ENCODE data around the gene CCL18.
"Not testable (repeated sequence)": the region's sequence is repeated elsewhere in the genome, so short reads cannot be mapped to it uniquely, and the experiment has no call there.

CCL18 gene

DNA sequence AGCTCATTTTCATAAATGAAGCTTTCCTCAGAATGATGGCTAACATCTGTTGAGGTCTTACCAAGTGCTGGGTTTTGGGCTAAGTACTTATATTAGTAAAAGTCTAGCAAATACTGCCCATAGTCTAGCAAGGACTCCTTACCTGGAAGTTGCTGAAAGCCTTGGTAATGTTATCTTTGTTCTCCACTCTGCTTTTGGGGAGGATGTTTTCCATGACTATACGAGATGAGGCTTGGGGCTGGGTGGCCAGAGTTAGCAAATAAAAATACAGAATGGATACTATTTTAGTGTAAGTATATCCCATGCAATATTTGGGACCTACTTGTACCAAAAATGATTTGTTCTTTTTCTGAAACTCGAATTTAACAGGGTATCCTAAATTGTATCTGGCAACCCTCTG, 7.7 kb downstream of the CCL18 start:
- no peaks in the 10 kb centered on the region for H3K36me3 ChIP-seq (ENCODE audit: control insufficient read depth, low read length)
- no peaks in the 10 kb centered on the region for H3K4me1 ChIP-seq (ENCODE audit: control insufficient read depth, low read length)
- H3K9me2 ChIP-seq (replicated peaks; ENCODE audit: control insufficient read depth, low read length), result no peaks in the 10 kb centered on the region
- no peaks in the 10 kb centered on the region for H4K20me1 ChIP-seq (ENCODE audit: control insufficient read depth, insufficient read depth, low read depth, low read length)
- no peaks in the 10 kb centered on the region for H3F3A ChIP-seq (ENCODE audit: control insufficient read depth, insufficient read depth)
- peaks cover 21% of the 10 kb centered on the region for H3K27me3 ChIP-seq (ENCODE audit: control insufficient read depth, low read length)
- no peak overlapping the region for H3K4me2 ChIP-seq (ENCODE audit: low read length)
- no peak overlapping the region for H3K4me3 ChIP-seq (ENCODE audit: low read length)
- H3K79me2 ChIP-seq (ENCODE audit: control insufficient read depth, low read length), result no peaks in the 10 kb centered on the region
- no peaks in the 10 kb centered on the region for H3K9me3 ChIP-seq (ENCODE audit: control insufficient read depth, insufficient read depth, low read length)
- H3K27ac ChIP-seq (ENCODE audit: low read depth, low read length), result no peak overlapping the region
- TF ChIP-seq, protein P1, sequence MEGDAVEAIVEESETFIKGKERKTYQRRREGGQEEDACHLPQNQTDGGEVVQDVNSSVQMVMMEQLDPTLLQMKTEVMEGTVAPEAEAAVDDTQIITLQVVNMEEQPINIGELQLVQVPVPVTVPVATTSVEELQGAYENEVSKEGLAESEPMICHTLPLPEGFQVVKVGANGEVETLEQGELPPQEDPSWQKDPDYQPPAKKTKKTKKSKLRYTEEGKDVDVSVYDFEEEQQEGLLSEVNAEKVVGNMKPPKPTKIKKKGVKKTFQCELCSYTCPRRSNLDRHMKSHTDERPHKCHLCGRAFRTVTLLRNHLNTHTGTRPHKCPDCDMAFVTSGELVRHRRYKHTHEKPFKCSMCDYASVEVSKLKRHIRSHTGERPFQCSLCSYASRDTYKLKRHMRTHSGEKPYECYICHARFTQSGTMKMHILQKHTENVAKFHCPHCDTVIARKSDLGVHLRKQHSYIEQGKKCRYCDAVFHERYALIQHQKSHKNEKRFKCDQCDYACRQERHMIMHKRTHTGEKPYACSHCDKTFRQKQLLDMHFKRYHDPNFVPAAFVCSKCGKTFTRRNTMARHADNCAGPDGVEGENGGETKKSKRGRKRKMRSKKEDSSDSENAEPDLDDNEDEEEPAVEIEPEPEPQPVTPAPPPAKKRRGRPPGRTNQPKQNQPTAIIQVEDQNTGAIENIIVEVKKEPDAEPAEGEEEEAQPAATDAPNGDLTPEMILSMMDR (IDR thresholded peaks at IDR 0.05; ENCODE audit: low read depth, low read length, poor library complexity, severe bottlenecking), result no peak
- TF ChIP-seq EZH2phosphoT487 (IDR thresholded peaks at IDR 0.05; ENCODE audit: borderline replicate concordance, low read length), result no peak

DNA sequence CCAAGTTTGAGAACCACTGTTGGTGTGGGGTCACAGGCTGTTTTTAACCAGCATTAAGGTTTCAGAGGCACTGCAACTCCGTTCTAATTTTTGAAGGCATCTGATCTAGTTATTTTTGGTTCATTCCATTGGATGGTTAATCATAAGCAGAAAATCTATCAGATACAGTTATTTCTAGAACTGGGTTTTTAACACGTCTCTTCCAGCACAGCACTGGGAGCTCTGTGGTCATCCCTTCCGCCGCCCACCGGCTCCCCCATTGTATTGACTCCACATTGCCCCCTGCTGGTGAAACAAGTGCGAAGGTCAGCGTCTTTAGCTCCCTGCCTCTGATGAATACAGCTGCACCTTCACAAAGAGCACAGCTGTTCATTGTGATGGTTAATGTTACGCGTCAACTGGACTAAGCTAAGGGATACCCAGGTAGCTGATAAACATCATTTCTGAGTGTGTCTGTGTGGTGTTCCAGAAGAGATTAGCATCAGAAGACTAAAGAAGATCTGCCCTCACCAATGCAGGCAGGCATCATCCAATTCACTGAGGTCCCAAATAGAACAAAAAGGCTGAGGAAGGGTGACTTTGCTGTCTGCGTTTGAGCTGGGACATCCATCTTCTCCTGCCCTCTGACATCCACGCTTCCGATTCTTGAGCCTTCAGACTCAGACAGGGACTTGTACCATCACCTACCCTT, 8.5 kb downstream of the CCL18 start:
- Histone ChIP-seq H3K27ac (ENCODE audit: low read depth, low read length) (no peak overlapping the region), H3K4me3 (ENCODE audit: low read length) (no peak overlapping the region), H3K9me2 (replicated peaks; ENCODE audit: control insufficient read depth, low read length) (no peaks in the 10 kb centered on the region), H3K79me2 (ENCODE audit: control insufficient read depth, low read length) (no peaks in the 10 kb centered on the region), H3K36me3 (ENCODE audit: control insufficient read depth, low read length) (no peaks in the 10 kb centered on the region), H3F3A (ENCODE audit: control insufficient read depth, insufficient read depth) (no peaks in the 10 kb centered on the region), H3K9me3 (ENCODE audit: control insufficient read depth, insufficient read depth, low read length) (no peaks in the 10 kb centered on the region), H3K27me3 (ENCODE audit: control insufficient read depth, low read length) (peaks cover 29% of the 10 kb centered on the region), H3K4me2 (ENCODE audit: low read length) (no peak overlapping the region), H3K4me1 (ENCODE audit: control insufficient read depth, low read length) (no peaks in the 10 kb centered on the region), H4K20me1 (ENCODE audit: control insufficient read depth, insufficient read depth, low read depth, low read length) (no peaks in the 10 kb centered on the region)
- no peak for TF ChIP-seq EZH2phosphoT487 (IDR thresholded peaks at IDR 0.05; ENCODE audit: borderline replicate concordance, low read length)
- TF ChIP-seq, protein P1 (IDR thresholded peaks at IDR 0.05; ENCODE audit: low read depth, low read length, poor library complexity, severe bottlenecking), result peak; percentile 90

DNA sequence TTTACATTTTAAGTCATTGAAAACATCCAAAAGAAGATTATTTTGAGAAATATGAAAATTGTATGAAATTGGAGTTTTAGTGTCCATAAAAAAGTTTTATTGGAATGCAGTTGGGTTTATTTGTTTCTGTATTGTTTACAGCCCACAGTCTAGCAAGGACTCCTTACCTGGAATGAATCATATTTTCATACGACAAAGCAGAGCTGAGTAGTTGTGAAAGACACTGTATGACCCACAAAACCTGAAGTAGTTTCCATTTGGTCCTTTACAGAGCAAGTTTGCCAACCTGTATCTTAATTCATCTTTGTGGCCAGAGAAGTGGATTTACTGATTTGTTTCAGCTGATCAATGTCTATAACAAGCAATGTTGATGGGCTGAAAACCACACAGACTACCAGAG, 10.3 kb downstream of the CCL18 start:
- H3K27me3 ChIP-seq (ENCODE audit: control insufficient read depth, low read length), result peaks cover 35% of the 10 kb centered on the region
- no peaks in the 10 kb centered on the region for H3K36me3 ChIP-seq (ENCODE audit: control insufficient read depth, low read length)
- H3F3A ChIP-seq (ENCODE audit: control insufficient read depth, insufficient read depth), result no peaks in the 10 kb centered on the region
- H3K27ac ChIP-seq (ENCODE audit: low read depth, low read length), result no peak overlapping the region
- H3K4me2 ChIP-seq (ENCODE audit: low read length), result no peak overlapping the region
- H3K9me3 ChIP-seq (ENCODE audit: control insufficient read depth, insufficient read depth, low read length), result no peaks in the 10 kb centered on the region
- no peak for TF ChIP-seq EZH2phosphoT487 (IDR thresholded peaks at IDR 0.05; ENCODE audit: borderline replicate concordance, low read length)
- TF ChIP-seq, protein P1 (IDR thresholded peaks at IDR 0.05; ENCODE audit: low read depth, low read length, poor library complexity, severe bottlenecking), result no peak
- H3K4me1 ChIP-seq (ENCODE audit: control insufficient read depth, low read length), result no peaks in the 10 kb centered on the region
- no peaks in the 10 kb centered on the region for H3K9me2 ChIP-seq (replicated peaks; ENCODE audit: control insufficient read depth, low read length)
- H3K4me3 ChIP-seq (ENCODE audit: low read length), result no peak overlapping the region
- no peaks in the 10 kb centered on the region for H4K20me1 ChIP-seq (ENCODE audit: control insufficient read depth, insufficient read depth, low read depth, low read length)
- H3K79me2 ChIP-seq (ENCODE audit: control insufficient read depth, low read length), result no peaks in the 10 kb centered on the region

DNA sequence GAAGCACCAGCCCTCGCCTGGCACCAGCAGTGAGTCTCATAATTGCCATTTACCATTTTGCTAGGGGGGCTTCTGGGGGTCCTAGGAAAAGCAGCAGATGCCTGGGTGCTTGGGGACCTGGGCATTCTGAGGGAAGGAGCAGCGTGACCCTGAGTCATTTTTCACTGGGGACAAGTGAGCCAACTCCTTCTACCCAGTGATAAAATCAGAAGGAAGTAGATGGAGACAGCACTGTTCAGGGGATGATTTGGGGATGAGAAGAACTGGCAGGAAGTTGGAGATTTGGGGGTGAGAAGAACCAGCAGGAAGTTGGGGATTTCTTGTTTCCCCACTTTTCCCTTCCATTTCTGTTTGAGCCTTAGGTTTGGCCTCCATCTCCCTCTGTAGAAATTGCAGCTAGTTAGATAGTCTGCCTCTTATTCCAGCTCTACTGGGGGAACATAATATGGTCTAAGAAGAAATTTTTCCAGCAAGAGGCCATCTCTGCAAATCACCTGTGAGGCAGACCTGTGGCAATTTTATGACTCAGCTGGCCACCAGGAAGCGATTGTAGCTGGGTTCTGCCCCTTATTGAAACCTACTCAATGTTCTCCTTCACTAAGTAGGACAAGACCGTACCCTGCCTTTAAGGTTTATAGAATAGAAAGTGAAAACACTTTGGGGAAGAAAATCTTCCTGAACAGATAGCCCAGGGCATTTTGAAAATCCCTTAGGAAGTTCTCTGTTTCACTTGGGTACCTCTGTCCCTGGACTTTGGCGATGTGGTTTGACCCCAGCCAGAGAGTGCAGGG, 17.8 kb downstream of the CCL18 start:
- H3K4me3 ChIP-seq (ENCODE audit: low read length); H4K20me1 ChIP-seq (ENCODE audit: control insufficient read depth, insufficient read depth, low read depth, low read length); H3K79me2 ChIP-seq (ENCODE audit: control insufficient read depth, low read length); H3K36me3 ChIP-seq (ENCODE audit: control insufficient read depth, low read length); H3F3A ChIP-seq (ENCODE audit: control insufficient read depth, insufficient read depth); H3K27ac ChIP-seq (ENCODE audit: low read depth, low read length); H3K9me2 ChIP-seq (replicated peaks; ENCODE audit: control insufficient read depth, low read length); H3K9me3 ChIP-seq (ENCODE audit: control insufficient read depth, insufficient read depth, low read length); H3K4me1 ChIP-seq (ENCODE audit: control insufficient read depth, low read length); H3K4me2 ChIP-seq (ENCODE audit: low read length): not testable (repeated sequence)
- H3K27me3 ChIP-seq (ENCODE audit: control insufficient read depth, low read length), result peaks cover 22% of the 10 kb centered on the region

DNA sequence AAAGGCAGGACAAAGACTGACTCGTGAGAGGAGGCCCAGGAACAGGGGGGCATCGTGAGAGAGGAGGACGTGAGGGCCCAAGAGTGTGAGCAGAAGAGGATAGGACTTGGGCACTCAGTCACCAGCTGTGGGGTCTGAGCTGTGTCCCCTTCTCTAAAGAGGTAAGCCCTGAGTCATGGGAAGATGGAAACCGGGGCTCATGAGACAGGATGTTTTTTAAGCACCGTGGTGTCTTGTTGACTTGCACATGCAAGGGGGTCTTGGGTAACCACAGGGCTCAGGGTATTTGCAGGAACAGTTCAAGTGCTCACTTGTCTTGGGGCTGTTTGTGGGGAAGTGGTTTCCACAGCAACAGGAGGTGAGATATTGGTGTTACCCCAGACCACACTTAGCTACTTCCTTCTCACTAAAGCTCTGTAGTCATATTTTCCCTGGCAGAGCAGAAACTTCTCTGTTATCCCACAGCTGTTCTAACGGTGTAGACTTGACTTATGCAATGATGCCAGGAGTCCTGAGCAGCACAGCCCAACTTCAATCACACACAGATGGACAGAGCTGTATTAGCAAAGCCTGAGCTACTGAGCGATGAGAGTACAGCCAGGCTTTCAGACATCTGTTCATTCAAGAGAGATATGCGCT, 18.5 kb downstream of the CCL18 start:
- H3K4me3 ChIP-seq (ENCODE audit: low read length); H3K4me2 ChIP-seq (ENCODE audit: low read length): not testable (repeated sequence)

More for the DNA sequence above, 18.5 kb downstream of the CCL18 start:
- not testable (repeated sequence) for H3K4me1 ChIP-seq (ENCODE audit: control insufficient read depth, low read length); H3F3A ChIP-seq (ENCODE audit: control insufficient read depth, insufficient read depth); H4K20me1 ChIP-seq (ENCODE audit: control insufficient read depth, insufficient read depth, low read depth, low read length); H3K79me2 ChIP-seq (ENCODE audit: control insufficient read depth, low read length); H3K9me2 ChIP-seq (replicated peaks; ENCODE audit: control insufficient read depth, low read length); H3K9me3 ChIP-seq (ENCODE audit: control insufficient read depth, insufficient read depth, low read length); H3K36me3 ChIP-seq (ENCODE audit: control insufficient read depth, low read length); H3K27ac ChIP-seq (ENCODE audit: low read depth, low read length)
- H3K27me3 ChIP-seq (ENCODE audit: control insufficient read depth, low read length), result peaks cover 15% of the 10 kb centered on the region

All from DOHH2 (cell line).